Measurements from ENCODE around the gene GSE1. TPM values are rescaled to one million over a fixed set of nuclear protein-coding genes. Genes with fewer than 3 reads are reported as not detected.
"Not testable (repeated sequence)": the region's sequence is repeated elsewhere in the genome, so short reads cannot be mapped to it uniquely, and the experiment has no call there.

Gene GSE1
- polyA plus RNA-seq, 1 donor = 76.5 TPM

GRCh38 chr16:85589688-85590505 lies 23.2 kb upstream of the GSE1 start:
- DNase-seq = no peak

DNA sequence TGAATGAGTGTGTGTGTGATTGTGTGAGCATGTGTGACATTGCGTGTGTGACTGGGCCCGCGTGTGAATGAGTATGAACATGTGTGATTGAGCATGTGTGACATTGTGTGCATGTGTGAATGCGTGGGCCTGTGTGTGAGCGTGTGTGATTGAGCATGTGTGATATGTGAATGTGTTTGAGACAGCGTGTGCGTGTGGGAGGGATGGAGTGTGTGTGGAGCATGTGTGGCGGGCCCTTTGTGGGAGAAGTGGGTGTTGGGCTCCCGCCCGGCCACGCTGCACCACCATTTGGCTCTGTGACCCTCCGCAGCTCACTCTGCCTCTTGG lies 22.7 kb upstream of the GSE1 start:
- DNase-seq = no peak

DNA sequence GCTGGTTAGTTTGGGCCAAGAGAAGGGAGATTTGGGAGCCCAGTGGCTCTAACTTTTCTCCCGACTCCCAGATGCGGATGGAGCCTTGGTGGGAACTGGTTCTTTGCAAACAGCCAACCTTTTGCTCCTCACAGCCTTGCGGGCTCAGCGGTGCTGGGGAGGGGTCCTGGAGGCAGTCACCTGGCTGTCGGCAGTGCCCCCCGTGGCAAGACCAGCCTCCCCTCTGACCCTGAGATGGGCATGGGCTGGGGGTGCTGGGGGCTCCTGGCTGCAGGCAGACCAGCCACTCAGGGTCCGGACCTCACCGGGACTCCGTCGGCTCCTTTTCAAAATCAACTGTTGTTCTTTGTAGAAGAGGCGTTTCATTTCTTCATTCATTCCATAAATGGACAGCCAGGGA lies 21.7 kb upstream of the GSE1 start:
- no peak for DNase-seq

DNA sequence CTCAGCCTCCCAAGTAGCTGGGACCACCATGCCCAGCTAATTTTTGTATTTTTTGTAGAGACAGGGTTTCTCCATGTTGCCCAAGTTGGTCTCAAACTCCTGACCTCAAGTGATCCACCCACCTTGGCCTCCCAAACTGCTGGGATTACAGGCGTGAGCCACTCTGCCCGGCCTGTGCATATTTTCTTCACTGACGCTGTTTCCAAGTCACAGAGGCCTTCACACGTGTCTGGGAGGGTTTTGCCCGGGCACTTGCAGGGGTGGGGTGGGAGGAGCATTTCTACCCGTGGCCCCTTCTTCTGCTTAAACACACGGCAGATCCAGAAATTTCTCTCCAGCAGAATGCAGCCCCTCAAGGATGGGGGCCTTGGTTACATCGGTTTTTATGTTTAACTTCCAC lies 20.8 kb upstream of the GSE1 start:
- DNase-seq = not testable (repeated sequence)

GRCh38 chr16:85592700-85593493 lies 20.2 kb upstream of the GSE1 start:
- DNase-seq = no peak

GRCh38 chr16:85593494-85594221 lies 19.5 kb upstream of the GSE1 start:
- DNase-seq = no peak

- no peak for DNase-seq
Measured at GRCh38 chr16:85594273-85594977, 18.7 kb upstream of the GSE1 start.

- no peak for DNase-seq
Measured at GRCh38 chr16:85594978-85595661, 18.0 kb upstream of the GSE1 start.

DNA sequence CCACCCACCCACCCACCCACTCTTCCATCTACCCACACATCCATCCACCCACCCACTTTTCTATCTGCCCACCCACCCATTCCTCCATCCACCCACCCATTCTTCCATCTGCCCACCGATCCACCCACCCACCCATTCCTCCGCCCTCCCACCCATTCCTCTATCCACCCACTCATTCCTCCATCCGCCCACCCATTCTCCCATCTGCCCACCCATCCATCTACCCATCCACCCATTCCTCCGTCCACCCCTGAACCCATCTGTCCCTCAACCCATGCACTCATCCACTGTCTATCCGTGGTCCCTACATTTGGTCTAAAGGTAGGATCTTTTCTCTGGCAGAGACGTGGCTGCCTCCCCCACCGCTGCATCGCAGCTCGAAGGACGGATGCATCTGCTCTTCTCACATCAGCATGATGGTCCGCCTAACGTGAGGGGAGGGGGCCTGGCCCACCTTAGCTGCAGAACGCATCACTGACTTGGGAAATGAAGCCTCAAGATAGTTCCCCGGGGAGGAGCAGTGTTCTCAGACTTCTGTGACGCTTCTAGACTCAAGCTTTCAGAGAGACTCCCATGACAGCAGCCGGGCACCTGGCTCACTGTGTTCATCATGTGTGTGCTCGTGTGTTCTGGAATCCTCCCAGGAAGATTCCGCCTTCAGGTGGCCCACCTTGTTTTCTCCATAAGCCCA lies 17.2 kb upstream of the GSE1 start:
- no peak for DNase-seq

GRCh38 chr16:85598141-85598540 lies 15.0 kb upstream of the GSE1 start:
- DNase-seq = no peak

- no peak for DNase-seq
Measured at GRCh38 chr16:85600078-85600477, 13.0 kb upstream of the GSE1 start.

DNA sequence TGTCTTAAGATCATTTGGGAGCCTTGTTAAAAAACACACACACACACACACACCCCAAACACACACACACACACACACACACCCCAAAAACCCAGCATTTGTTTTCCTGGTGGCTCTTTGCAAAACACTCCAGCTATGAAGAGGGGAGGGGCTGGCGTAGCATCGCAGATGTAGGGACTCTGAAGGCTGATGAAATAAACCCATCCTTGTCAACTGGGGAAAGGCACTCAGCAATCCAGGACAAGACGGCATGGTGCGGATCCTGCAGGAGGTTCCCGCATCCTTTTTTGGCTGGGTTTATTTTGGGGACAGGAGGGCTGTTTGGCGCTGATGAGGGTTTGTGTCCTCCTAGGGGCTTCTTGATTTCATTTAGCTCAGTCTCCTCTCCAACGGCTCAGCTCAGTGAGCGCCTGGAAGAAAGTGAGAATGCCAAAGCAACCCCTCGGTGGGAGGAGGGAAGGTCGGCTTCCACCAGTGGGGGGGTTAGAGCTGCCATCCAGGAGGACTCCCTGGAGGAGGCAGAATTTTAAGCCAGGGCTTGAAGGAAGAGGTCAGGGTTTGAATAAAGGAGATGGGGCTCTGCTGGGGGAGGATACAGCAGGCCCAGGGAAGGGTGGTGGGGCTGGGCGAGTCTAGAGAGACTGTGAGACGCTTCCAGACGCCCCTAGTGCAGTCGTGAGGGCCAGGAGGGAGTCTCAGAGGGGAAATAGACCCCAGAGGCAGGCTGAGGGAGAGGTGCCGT lies 12.4 kb upstream of the GSE1 start:
- no peak for DNase-seq

DNA sequence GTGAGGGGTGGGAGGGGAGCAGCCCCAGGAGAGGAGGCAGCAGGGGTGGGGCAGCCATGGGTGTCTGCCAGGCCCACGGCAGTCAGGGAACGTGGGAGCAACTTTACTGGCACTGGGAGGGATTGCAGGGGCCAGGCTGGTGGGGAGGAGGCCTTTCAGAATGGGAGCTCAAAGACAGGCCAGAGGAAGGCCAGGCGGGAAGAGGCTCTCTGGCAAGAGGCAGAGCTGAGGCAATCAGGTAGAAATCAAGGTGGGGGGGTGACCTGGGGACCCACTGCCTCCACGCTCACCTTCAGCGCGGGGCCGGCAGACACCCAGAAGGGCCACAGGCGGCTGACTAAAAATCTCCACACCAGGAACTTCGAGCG lies 11.9 kb upstream of the GSE1 start:
- no peak for DNase-seq

GRCh38 chr16:85601730-85602401 lies 11.3 kb upstream of the GSE1 start:
- DNase-seq = no peak

DNA sequence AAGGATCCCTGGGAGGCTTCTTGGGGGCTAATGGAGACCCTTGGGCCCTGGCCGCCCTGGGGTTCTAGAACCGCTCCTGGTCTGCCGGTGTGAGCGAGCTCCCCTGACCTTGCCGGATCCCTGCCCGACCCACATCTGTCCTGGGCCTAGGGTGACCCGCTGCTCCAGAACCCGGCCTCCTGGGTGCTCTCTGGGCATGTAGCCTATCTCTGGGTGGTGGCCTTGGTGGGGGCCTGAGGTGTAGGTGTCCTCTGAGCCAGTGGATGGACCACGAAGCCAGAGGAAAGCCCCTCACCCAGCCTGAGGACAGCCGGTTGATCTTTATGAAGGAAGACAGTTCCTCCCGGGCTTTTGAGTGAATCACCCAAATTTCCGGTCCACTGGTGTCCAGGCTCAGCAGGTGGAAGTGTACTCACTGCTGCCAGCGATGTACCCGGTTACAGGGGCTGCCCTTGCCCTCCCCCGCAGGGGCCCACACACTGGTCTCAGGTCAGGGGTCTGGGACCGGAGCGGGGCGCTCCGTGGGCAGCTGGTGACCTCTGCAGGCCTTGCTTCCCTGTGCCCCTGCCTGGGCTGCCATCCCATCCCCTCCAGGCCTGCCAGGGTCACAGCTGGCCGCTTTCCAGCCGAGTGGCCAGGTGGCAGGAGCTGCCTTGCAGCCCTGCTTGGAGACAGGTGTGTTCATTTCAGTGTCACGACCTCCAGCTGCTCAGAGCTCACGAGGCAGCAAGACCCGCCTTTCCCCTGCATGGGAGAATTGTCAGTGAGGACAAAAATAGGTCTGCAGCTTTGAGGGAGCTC lies 10.5 kb upstream of the GSE1 start:
- no peak for DNase-seq

DNA sequence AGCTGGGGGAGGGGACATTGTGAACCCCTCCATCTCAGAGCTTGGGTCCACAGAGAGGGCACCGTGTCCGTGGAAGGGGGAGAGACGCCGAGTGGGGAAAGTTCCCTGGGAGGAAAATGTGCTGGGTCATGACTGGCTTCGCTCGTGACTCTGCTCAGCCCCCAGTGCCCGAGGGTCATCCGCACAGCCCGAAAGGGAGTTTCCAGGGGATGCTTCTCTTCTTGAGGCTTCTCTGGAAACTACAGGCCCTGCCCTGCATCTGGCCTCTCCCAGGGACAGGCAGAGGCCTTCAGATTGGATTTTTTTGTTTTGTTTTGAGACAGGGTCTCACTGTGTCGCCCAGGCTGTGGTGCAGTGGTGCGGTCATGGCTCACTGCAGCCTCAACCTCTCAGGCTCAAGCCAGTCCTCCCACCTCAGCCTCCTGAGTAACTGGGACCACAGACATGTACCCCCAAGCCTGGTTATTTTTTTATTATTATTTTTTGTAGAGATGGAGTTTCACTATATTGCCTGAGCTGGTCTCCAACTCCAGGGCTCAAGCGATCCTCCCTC lies 9.8 kb upstream of the GSE1 start:
- no peak for DNase-seq

GRCh38 chr16:85604145-85604705 lies 8.9 kb upstream of the GSE1 start:
- no peak for DNase-seq
